SK-N-SH treated with all-trans-retinoic acid at 6 μM for 48 hours (cell line): ENCODE results near the gene DPEP1.
"Not testable (repeated sequence)": the region's sequence is repeated elsewhere in the genome, so short reads cannot be mapped to it uniquely, and the experiment has no call there.

Experiments used
- ATAC-seq: fragments of 200-7000 bp; cut with Tn5 transposase; 3 replicates; pipeline ENCODE4 v1.9.1; 2020; ENCODE audit warnings: mild to moderate bottlenecking, moderate library complexity
- ARNTL ChIP-seq: fragments of 450-650 bp; formaldehyde crosslinking; IDR thresholded peaks from 2 replicates; pipeline ENCODE4 v1.5.0; 2020; ENCODE audit warnings: low read depth, mild to moderate bottlenecking, moderate library complexity, borderline replicate concordance
- BACH2 ChIP-seq: fragments of 250-450 bp; sonication (Bioruptor Pico); IDR thresholded peaks from 2 replicates; pipeline ENCODE4 v1.9.0; 2021; ENCODE audit warnings: mild to moderate bottlenecking, borderline replicate concordance
- CREB5 ChIP-seq: fragments of 250-450 bp; sonication (Bioruptor Pico); IDR thresholded peaks from 2 replicates; pipeline ENCODE4 v1.5.1; 2020; ENCODE audit warnings: low read depth, mild to moderate bottlenecking, moderate library complexity
- CSDC2 ChIP-seq: fragments of 250-450 bp; sonication (Bioruptor Pico); IDR thresholded peaks from 2 replicates; pipeline ENCODE4 v1.5.0; 2020; ENCODE audit warnings: mild to moderate bottlenecking, moderate library complexity
- ESRRG ChIP-seq: fragments of 250-450 bp; sonication (Bioruptor Pico); IDR thresholded peaks from 2 replicates; pipeline ENCODE4 v1.6.1; 2021; ENCODE audit warnings: mild to moderate bottlenecking
- GLIS3 ChIP-seq: fragments of 250-450 bp; sonication (Bioruptor Pico); IDR thresholded peaks from 2 replicates; pipeline ENCODE4 v1.5.0; 2020; ENCODE audit warnings: mild to moderate bottlenecking, moderate library complexity
- ISL1 ChIP-seq: fragments of 250-450 bp; sonication (Bioruptor Pico); IDR thresholded peaks from 2 replicates; pipeline ENCODE4 v2.1.2; 2022; ENCODE audit warnings: mild to moderate bottlenecking, moderate library complexity
- OSR1 ChIP-seq: fragments of 250-450 bp; sonication (Bioruptor Pico); IDR thresholded peaks from 2 replicates; pipeline ENCODE4 v1.8.0; 2022; ENCODE audit warnings: moderate library complexity, mild to moderate bottlenecking, inconsistent platforms
- PATZ1 ChIP-seq: fragments of 250-450 bp; sonication (Bioruptor Pico); IDR thresholded peaks from 2 replicates; pipeline ENCODE4 v1.8.0; 2020; ENCODE audit warnings: mild to moderate bottlenecking, moderate library complexity, borderline replicate concordance
- PPARA ChIP-seq: fragments of 250-450 bp; sonication (Bioruptor Pico); IDR thresholded peaks from 2 replicates; pipeline ENCODE4 v1.5.0; 2020; ENCODE audit warnings: mild to moderate bottlenecking, borderline replicate concordance
- RARB ChIP-seq: fragments of 250-450 bp; sonication (Bioruptor Pico); IDR thresholded peaks from 2 replicates; pipeline ENCODE4 v1.8.0; 2021; ENCODE audit warnings: mild to moderate bottlenecking, moderate library complexity
- SNAI2 ChIP-seq: fragments of 250-450 bp; sonication (Bioruptor Pico); IDR thresholded peaks from 2 replicates; pipeline ENCODE4 v1.5.0; 2020; ENCODE audit warnings: mild to moderate bottlenecking, moderate library complexity
- TCF4 ChIP-seq: fragments of 250-450 bp; sonication (Bioruptor Pico); IDR thresholded peaks from 2 replicates; pipeline ENCODE4 v1.8.0; 2021; ENCODE audit warnings: mild to moderate bottlenecking, moderate library complexity, borderline replicate concordance
- TOX ChIP-seq: fragments of 250-450 bp; sonication (Bioruptor Pico); IDR thresholded peaks from 2 replicates; pipeline ENCODE4 v1.8.0; 2021; ENCODE audit warnings: mild to moderate bottlenecking, moderate library complexity, borderline replicate concordance
- TSHZ2 ChIP-seq: fragments of 250-450 bp; sonication (Bioruptor Pico); IDR thresholded peaks from 2 replicates; pipeline ENCODE4 v1.5.0; 2020; ENCODE audit warnings: mild to moderate bottlenecking, moderate library complexity
- ZC3H10 ChIP-seq: fragments of 250-450 bp; sonication (Bioruptor Pico); IDR thresholded peaks from 2 replicates; pipeline ENCODE4 v1.5.1; 2021; ENCODE audit warnings: mild to moderate bottlenecking, moderate library complexity
- ZFP3 ChIP-seq: fragments of 250-450 bp; sonication (Bioruptor Pico); IDR thresholded peaks from 2 replicates; pipeline ENCODE4 v1.5.0; 2020; ENCODE audit warnings: mild to moderate bottlenecking, moderate library complexity
- ZNF565 ChIP-seq: fragments of 450-650 bp; formaldehyde crosslinking; conservative IDR thresholded peaks from 2 replicates; pipeline ENCODE4 v1.5.0; 2020; ENCODE audit warnings: low read depth, mild to moderate bottlenecking, moderate library complexity
- ZNF70 ChIP-seq: fragments of 450-650 bp; formaldehyde crosslinking; IDR thresholded peaks from 2 replicates; pipeline ENCODE4 v1.5.0; 2020; ENCODE audit warnings: mild to moderate bottlenecking, moderate library complexity
- ZNF8 ChIP-seq: fragments of 450-650 bp; formaldehyde crosslinking; IDR thresholded peaks from 2 replicates; pipeline ENCODE4 v1.5.0; 2020; ENCODE audit warnings: mild to moderate bottlenecking, moderate library complexity
- TF ChIP-seq, protein P1 (sequence below): fragments of 250-450 bp; sonication (Bioruptor Pico); IDR thresholded peaks from 2 replicates; pipeline ENCODE4 v1.5.1; 2021; ENCODE audit warnings: mild to moderate bottlenecking, moderate library complexity
- TF ChIP-seq, protein P2 (sequence below): fragments of 250-450 bp; sonication (Bioruptor Pico); IDR thresholded peaks from 2 replicates; pipeline ENCODE4 v1.8.0; 2021; ENCODE audit warnings: low read depth, mild to moderate bottlenecking, moderate library complexity, borderline replicate concordance

Gene DPEP1

DNA sequence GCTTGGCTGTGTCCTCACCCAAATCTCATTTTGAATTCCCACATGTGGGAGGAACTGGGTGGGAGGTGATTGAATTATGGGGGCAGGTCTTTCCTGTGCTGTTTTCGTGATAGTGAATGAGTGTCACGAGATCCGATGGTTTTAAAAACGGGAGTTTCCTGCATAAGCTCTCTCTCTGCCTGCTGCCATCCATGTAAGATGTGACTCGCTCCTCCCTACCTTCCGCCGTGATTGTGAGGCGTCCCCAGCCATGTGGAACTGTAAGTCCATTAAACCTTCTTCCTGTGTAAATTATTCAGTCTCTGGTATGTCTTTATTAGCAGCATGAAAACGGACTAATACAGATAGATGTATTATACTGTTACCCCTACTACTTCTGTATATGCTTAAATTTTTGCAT, 47.8 kb downstream of the DPEP1 start:
- no peak for ATAC-seq
- TF ChIP-seq SNAI2, result no peak
- TF ChIP-seq CREB5 (CRISPR knock-in tag), result no peak
- no peak for TF ChIP-seq PPARA (CRISPR knock-in tag)
- no peak for TF ChIP-seq TSHZ2 (CRISPR knock-in tag)
- TF ChIP-seq, protein P1, sequence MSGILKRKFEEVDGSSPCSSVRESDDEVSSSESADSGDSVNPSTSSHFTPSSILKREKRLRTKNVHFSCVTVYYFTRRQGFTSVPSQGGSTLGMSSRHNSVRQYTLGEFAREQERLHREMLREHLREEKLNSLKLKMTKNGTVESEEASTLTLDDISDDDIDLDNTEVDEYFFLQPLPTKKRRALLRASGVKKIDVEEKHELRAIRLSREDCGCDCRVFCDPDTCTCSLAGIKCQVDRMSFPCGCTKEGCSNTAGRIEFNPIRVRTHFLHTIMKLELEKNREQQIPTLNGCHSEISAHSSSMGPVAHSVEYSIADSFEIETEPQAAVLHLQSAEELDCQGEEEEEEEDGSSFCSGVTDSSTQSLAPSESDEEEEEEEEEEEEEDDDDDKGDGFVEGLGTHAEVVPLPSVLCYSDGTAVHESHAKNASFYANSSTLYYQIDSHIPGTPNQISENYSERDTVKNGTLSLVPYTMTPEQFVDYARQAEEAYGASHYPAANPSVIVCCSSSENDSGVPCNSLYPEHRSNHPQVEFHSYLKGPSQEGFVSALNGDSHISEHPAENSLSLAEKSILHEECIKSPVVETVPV (CRISPR knock-in tag), result no peak
- no peak for TF ChIP-seq TOX (CRISPR knock-in tag)
- no peak for TF ChIP-seq ZFP3 (CRISPR knock-in tag)
- no peak for TF ChIP-seq CSDC2 (CRISPR knock-in tag)
- TF ChIP-seq ZC3H10 (CRISPR knock-in tag), result no peak
- TF ChIP-seq ESRRG, result no peak
- TF ChIP-seq ARNTL (CRISPR knock-in tag), result no peak
- no peak for TF ChIP-seq ZNF565
- no peak for TF ChIP-seq ISL1 (CRISPR knock-in tag)
- no peak for TF ChIP-seq OSR1 (CRISPR knock-in tag)
- no peak for TF ChIP-seq ZNF70 (CRISPR knock-in tag)

- ATAC-seq, result not testable (repeated sequence)
These were observed 50.8 kb downstream of the DPEP1 start for GRCh38 chr16:89664238-89664637.

GRCh38 chr16:89667000-89667399, 53.6 kb downstream of the DPEP1 start:
- ATAC-seq, result peak; percentile 44; the same call in 1 of the 3 replicates

DNA sequence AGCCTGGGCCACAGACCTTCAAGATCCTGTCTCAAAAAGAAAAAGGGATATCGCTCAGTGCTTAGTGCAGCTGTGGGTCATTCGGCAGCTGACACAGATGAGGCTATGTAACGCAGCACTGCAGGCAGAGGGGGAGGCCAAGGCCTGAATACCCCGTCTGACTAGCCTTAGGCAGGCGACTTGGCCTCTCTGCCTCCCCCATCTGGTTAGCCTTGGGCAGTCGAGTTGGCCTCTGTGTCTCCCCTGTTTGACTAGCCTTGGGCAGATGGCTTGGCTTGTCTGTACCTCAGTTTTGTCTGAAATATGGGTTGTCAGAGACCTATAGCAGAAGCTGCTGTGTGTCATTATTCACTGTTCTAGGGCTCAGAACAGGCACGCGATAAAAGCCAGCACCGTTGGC, 54.2 kb downstream of the DPEP1 start:
- TF ChIP-seq, protein P1 (CRISPR knock-in tag), result no peak
- no peak for TF ChIP-seq ZFP3 (CRISPR knock-in tag)
- TF ChIP-seq PPARA (CRISPR knock-in tag), result no peak
- TF ChIP-seq ZNF70 (CRISPR knock-in tag), result no peak
- no peak for TF ChIP-seq ESRRG
- TF ChIP-seq CSDC2 (CRISPR knock-in tag), result no peak
- TF ChIP-seq ZNF8 (CRISPR knock-in tag), result no peak
- no peak for TF ChIP-seq GLIS3
- no peak for TF ChIP-seq BACH2 (CRISPR knock-in tag)
- no peak for TF ChIP-seq CREB5 (CRISPR knock-in tag)
- no peak for TF ChIP-seq ISL1 (CRISPR knock-in tag)
- TF ChIP-seq RARB (CRISPR knock-in tag), result no peak
- TF ChIP-seq PATZ1 (CRISPR knock-in tag), result no peak
- TF ChIP-seq, protein P2, sequence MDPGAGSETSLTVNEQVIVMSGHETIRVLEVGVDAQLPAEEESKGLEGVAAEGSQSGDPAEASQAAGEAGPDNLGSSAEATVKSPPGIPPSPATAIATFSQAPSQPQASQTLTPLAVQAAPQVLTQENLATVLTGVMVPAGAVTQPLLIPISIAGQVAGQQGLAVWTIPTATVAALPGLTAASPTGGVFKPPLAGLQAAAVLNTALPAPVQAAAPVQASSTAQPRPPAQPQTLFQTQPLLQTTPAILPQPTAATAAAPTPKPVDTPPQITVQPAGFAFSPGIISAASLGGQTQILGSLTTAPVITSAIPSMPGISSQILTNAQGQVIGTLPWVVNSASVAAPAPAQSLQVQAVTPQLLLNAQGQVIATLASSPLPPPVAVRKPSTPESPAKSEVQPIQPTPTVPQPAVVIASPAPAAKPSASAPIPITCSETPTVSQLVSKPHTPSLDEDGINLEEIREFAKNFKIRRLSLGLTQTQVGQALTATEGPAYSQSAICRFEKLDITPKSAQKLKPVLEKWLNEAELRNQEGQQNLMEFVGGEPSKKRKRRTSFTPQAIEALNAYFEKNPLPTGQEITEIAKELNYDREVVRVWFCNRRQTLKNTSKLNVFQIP (CRISPR knock-in tag), result no peak
- TF ChIP-seq TCF4 (CRISPR knock-in tag), result no peak
- no peak for TF ChIP-seq ZNF565
- TF ChIP-seq ARNTL (CRISPR knock-in tag), result no peak
- no peak for ATAC-seq
